Panc1 (cell line): Measurements from ENCODE around the gene CELF2.

Experiments used
- CTCF ChIP-seq: fragments of 450-650 bp; IDR thresholded peaks from 2 replicates; pipeline ENCODE4 v1.5.1; 2017; ENCODE audit warnings: mild to moderate bottlenecking
- POLR2AphosphoS5 ChIP-seq: IDR thresholded peaks from 2 replicates; pipeline ENCODE4 v1.6.1; 2012; ENCODE audit warnings: mild to moderate bottlenecking, low read depth, low read length, moderate library complexity
- REST ChIP-seq, 2 experiments: IDR thresholded peaks; 2 replicates each; pipeline ENCODE4 v1.6.1; 2011 to 2012; ENCODE audit warnings: low read depth in 2 of 2, control low read depth in 1 of 2, low read length in 1 of 2, mild to moderate bottlenecking in 1 of 2, moderate library complexity in 1 of 2; ENCODE audit not compliant: insufficient read depth in 1 of 2
- SIN3A ChIP-seq: IDR thresholded peaks from 2 replicates; pipeline ENCODE4 v1.6.1; 2012; ENCODE audit warnings: low read depth, mild to moderate bottlenecking, low read length, moderate library complexity, borderline replicate concordance; ENCODE audit not compliant: insufficient read depth
- TCF7L2 ChIP-seq: IDR thresholded peaks from 2 replicates; pipeline ENCODE4 v1.6.1; 2011; ENCODE audit warnings: mild to moderate bottlenecking, low read depth, low read length, inconsistent platforms

- TF ChIP-seq POLR2AphosphoS5 (no peak), CTCF (no peak), REST (IDR thresholded peaks at IDR 0.05; ENCODE audit: insufficient read depth in 1 of 2, low read depth in 2 of 2, low read length in 1 of 2) (no peak), SIN3A (no peak), TCF7L2 (no peak)
Observed at GRCh38 chr10:11161096-11161495, 143.4 kb downstream of the CELF2 start.
